Activated naive CD8-positive, alpha-beta T cell treated with anti-CD3 and anti-CD28 coated beads for 36 hours (primary cell): ENCODE results near the gene PHTF1. TPM values are rescaled to one million over a fixed set of nuclear protein-coding genes. Genes with fewer than 3 reads are reported as not detected.

Source experiments
- DNase-seq: peaks from one replicate; pipeline ENCODE4 v3.0.0; 2021
- H3K27ac Mint-ChIP-seq: one replicate; pipeline ENCODE4 v1.8.0; 2022; ENCODE audit warnings: mild to moderate bottlenecking, moderate library complexity, mixed read lengths
- H3K27me3 Mint-ChIP-seq: one replicate; pipeline ENCODE4 v1.8.0; 2022; ENCODE audit warnings: mild to moderate bottlenecking, mixed read lengths
- H3K36me3 Mint-ChIP-seq: one replicate; pipeline ENCODE4 v1.8.0; 2021; ENCODE audit warnings: mild to moderate bottlenecking, mixed read lengths
- H3K4me1 Mint-ChIP-seq: one replicate; pipeline ENCODE4 v1.8.0; 2021; ENCODE audit warnings: mixed read lengths
- H3K4me3 Mint-ChIP-seq: one replicate; pipeline ENCODE4 v1.8.0; 2022; ENCODE audit warnings: mild to moderate bottlenecking, moderate library complexity, mixed read lengths
- H3K9me3 Mint-ChIP-seq: one replicate; pipeline ENCODE4 v1.8.0; 2022; ENCODE audit warnings: mixed read lengths
- total RNA-seq, 2 experiments: library from RNA; stranded (reverse); gene quantifications; one replicate each; pipeline ENCODE4 v1.2.3, GENCODE V29; 2021

PHTF1 gene
- 10 to 100 TPM; 14.5 to 17.2 TPM for total RNA-seq

DNA sequence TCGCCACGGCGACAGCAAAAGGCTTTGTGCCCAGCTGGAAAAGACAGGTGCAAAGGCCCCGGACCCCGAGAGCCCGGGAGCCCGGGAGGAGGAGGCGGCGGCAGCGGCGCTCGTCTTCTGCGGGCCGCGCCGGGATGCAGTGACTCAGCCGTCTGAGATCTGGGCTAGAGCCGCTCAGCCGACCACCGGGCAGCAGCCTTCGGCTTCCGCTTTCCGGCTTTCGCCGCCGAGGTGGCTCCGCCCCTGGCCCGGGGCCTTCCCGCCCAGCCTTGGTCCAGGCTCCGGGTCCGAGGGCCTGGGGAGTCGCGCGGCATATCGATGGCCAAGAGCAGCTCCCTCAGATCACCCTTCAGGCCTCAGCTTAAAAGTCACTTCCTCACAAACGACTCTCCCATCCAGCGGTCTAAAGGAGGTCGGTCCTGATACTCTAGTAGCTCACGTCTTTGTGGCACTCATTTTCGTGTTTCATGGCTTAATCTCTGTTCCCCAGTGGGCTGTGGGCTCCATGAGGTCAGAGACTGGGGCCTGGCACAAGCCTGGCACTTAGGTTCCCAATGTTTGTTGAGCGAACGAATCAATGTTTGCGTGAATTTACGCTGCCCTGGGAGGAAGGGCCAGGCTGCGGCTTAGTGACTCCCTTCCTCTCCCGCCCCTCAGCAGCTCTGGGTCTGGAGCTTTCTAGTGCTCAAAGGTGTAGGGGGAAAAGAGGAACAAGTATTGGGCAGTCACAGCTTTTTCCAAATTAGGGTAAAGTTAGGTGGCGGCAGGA, at the start of gene PHTF1:
TSS of gene PHTF1 (minus strand) at position 154 of the 769 bp plus-strand sequence. CDS start 783 bp downstream, outside the sequence.
- H3K36me3 Mint-ChIP-seq = peaks cover 19% of the 10 kb centered on the region
- H3K9me3 Mint-ChIP-seq = no peaks in the 10 kb centered on the region
- peaks cover 19% of the 10 kb centered on the region for H3K4me1 Mint-ChIP-seq
- H3K4me3 Mint-ChIP-seq = peak within 1 kb of the TSS; percentile 91
- no peaks in the 10 kb centered on the region for H3K27me3 Mint-ChIP-seq
- H3K27ac Mint-ChIP-seq = peak within 1 kb of the TSS; percentile 96
- DNase-seq = peak; percentile 72

DNA sequence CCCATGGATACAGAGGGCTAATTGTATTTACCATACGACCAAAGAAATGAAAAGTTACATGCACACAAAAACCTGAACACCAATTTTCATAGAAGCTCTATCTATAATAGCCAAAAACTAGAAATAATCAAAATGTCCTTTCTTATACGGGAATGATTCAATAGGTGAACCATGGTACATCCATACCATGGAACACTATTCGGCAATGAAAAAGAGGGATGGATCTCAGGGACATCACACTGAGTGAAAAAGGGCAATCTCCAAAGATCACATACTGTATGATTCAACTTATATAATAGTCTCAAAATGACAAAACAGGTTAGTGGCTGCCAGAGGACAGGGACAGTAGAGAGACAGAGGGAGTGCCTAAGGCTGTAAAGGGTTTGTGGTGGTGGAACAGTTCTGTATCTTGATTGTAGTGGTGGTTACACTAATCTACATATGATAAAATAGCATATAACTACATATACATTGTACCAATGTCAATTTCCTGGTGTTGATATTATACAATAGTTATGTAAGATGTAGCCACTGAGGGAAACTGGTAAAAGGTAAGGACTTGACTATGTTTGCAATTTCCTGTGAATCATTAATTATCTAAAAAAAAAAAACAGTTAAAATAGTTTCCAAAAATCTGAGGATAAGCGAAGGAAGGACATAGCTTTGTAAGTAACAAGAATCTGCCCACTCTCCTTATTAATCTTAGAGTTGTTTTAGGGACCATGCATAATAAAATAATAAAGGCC, 49.3 kb upstream of the PHTF1 start:
- Mint-ChIP-seq H3K4me1 (peaks cover 50% of the 10 kb centered on the region), H3K9me3 (no peaks in the 10 kb centered on the region), H3K27me3 (no peaks in the 10 kb centered on the region), H3K4me3 (peak overlapping the region; percentile 43), H3K36me3 (peaks cover 29% of the 10 kb centered on the region), H3K27ac (no peak overlapping the region)
- no peak for DNase-seq

DNA sequence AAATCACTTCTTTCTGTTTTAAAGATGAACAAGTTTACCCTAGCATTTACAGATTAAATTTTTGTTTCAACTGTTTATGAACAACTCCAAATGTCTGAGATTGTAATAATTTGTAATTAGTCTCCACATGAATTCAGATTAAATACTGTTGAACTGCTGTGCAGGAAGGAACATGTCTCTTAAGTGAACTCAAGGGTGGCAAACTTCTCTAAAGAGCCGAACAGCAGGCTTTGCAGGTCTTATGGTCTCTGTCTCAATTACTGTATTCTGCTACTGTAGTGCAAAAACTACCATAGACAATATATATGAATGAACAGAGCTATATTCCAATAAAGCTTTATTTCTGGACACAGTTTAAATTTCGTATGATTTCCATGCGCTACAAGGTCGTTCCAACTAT, 46.4 kb upstream of the PHTF1 start:
- H3K4me1 Mint-ChIP-seq = peaks cover 68% of the 10 kb centered on the region
- H3K9me3 Mint-ChIP-seq = no peaks in the 10 kb centered on the region
- no peak overlapping the region for H3K4me3 Mint-ChIP-seq
- no peaks in the 10 kb centered on the region for H3K27me3 Mint-ChIP-seq
- peaks cover 24% of the 10 kb centered on the region for H3K36me3 Mint-ChIP-seq
- no peak for DNase-seq
- no peak overlapping the region for H3K27ac Mint-ChIP-seq

DNA sequence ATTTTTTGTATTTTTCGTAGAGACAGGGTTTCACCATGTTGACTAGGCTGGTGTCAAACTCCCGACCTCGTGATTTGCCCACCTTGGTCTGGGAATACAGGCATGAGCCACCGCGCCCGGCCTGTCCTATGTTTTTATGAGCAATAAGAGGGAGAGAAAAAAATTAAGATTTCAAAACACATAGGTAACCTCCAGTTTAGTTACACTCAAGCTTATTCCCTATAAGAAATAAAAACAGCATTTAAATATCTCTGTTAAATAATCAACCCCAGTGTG, 45.9 kb upstream of the PHTF1 start:
- H3K9me3 Mint-ChIP-seq = no peaks in the 10 kb centered on the region
- H3K27me3 Mint-ChIP-seq = no peaks in the 10 kb centered on the region
- H3K4me3 Mint-ChIP-seq = no peak overlapping the region
- no peak for DNase-seq
- H3K27ac Mint-ChIP-seq = peak overlapping the region; percentile 68
- H3K4me1 Mint-ChIP-seq = peaks cover 70% of the 10 kb centered on the region
- peaks cover 24% of the 10 kb centered on the region for H3K36me3 Mint-ChIP-seq

DNA sequence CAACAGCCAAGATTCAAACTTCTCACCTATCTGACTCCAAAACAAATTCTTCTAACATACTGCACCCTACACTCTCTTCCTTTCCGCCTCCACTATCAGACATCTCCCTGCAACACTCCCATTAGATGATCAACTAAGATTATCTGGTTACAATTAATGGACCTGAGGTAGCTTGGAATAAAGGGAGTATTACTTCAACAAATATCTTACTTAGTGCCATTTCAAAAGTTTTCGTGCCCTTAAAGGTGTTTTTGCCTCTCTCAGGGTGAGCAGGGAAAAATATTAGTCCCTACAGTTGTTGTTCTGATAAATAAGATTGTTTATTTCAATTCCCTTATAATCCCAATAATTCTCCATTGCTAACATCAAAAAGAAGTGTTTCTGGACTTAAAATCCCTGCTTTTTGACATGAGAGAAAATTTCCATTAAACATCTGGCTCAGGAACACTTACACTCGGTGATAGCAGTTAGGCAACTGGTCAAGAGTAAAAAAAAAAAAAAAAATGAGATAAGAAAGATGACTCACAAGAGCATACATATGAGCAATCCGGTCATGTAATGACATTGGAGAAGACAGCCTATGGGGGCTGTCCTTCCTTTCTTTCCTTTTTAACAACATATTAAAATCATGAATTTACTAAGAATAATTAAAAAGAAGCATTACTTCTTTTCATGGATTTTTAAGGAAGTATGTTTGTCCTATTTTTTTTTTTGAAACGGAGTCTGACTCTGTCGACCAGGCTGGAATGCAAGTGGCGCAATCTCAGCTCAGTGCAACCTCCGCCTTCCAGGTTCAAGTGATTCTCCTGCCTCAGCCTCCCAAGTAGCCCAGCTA, 45.4 kb upstream of the PHTF1 start:
- Mint-ChIP-seq H3K4me3 (no peak overlapping the region), H3K4me1 (peaks cover 68% of the 10 kb centered on the region), H3K9me3 (no peaks in the 10 kb centered on the region), H3K36me3 (peaks cover 24% of the 10 kb centered on the region), H3K27me3 (no peaks in the 10 kb centered on the region), H3K27ac (peak overlapping the region; percentile 68)
- no peak for DNase-seq

DNA sequence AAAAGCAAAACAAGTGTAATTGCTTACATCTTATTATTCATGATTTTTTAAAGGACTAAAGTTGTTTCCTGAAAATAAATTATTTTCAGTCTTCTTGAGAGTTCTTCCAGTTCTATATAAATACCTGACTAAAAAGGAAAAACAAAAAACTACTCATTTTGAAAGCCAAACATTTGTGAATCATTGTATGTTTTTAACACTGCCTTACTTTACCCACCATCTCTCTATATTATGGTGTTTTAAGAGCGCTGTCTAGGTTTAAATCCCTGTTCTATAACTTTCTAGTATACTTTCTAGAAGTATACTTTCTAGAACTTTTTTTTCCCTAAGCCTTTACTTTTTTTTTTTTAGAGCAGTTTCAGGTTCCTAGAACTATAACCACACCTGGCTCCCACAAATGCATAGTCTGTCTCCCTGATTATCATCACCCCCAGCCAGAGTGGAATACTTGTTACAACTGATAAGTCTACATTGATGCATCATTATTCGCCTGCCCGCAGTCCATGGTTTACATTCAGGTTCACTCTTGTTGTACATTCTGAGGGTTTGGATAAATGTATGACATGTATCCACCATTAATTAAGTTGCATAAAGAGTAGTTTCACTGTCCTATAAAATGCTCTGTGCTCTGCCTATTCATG, 43.2 kb upstream of the PHTF1 start:
- Mint-ChIP-seq H3K9me3 (no peaks in the 10 kb centered on the region), H3K4me3 (no peak overlapping the region), H3K27ac (peak overlapping the region; percentile 20), H3K4me1 (peaks cover 68% of the 10 kb centered on the region), H3K36me3 (peaks cover 25% of the 10 kb centered on the region), H3K27me3 (no peaks in the 10 kb centered on the region)
- no peak for DNase-seq

DNA sequence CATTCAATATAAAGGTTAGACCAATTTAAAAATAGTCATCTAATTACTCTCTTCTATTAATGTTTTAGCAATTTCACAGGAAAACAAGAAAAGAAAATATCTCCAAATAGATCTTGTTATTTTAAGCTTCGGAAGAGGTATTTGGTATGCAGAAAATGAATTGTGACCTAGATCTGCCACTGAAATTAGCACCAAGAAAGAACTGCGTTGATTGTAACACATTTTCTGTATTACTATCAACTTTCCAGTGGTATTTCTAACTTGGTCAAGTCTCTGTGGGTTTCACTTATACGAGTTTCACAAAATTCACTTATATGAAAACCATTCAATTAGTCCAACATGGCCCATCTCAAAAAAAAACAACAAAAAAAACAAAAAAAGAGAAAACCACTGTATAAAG, 41.2 kb upstream of the PHTF1 start:
- no peaks in the 10 kb centered on the region for H3K9me3 Mint-ChIP-seq
- H3K27ac Mint-ChIP-seq = no peak overlapping the region
- no peaks in the 10 kb centered on the region for H3K27me3 Mint-ChIP-seq
- DNase-seq = no peak
- no peak overlapping the region for H3K4me3 Mint-ChIP-seq
- peaks cover 22% of the 10 kb centered on the region for H3K36me3 Mint-ChIP-seq
- peaks cover 70% of the 10 kb centered on the region for H3K4me1 Mint-ChIP-seq

DNA sequence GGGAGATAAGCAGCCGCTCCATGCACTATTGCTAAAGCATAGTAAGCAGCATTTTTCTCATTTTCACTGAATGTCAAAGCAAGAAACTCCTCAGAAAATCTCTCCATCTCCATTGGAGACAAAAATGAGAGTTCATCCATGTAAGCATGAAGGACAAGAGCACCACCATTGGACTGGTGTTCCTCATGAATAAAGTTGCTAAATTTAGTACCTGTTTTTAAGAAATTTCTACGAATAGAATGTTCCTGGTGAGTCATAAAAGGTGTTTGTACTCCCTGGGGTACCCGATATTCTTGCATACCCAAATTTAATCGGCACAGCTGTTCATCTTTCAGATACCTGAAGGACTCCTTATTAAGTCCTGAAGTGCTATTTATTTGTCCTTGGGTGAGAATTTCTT, 38.2 kb upstream of the PHTF1 start:
- H3K4me3 Mint-ChIP-seq = no peak overlapping the region
- H3K27ac Mint-ChIP-seq = peak overlapping the region; percentile 34
- peaks cover 37% of the 10 kb centered on the region for H3K36me3 Mint-ChIP-seq
- peaks cover 65% of the 10 kb centered on the region for H3K4me1 Mint-ChIP-seq
- peaks cover 3% of the 10 kb centered on the region for H3K9me3 Mint-ChIP-seq
- DNase-seq = no peak
- H3K27me3 Mint-ChIP-seq = no peaks in the 10 kb centered on the region

DNA sequence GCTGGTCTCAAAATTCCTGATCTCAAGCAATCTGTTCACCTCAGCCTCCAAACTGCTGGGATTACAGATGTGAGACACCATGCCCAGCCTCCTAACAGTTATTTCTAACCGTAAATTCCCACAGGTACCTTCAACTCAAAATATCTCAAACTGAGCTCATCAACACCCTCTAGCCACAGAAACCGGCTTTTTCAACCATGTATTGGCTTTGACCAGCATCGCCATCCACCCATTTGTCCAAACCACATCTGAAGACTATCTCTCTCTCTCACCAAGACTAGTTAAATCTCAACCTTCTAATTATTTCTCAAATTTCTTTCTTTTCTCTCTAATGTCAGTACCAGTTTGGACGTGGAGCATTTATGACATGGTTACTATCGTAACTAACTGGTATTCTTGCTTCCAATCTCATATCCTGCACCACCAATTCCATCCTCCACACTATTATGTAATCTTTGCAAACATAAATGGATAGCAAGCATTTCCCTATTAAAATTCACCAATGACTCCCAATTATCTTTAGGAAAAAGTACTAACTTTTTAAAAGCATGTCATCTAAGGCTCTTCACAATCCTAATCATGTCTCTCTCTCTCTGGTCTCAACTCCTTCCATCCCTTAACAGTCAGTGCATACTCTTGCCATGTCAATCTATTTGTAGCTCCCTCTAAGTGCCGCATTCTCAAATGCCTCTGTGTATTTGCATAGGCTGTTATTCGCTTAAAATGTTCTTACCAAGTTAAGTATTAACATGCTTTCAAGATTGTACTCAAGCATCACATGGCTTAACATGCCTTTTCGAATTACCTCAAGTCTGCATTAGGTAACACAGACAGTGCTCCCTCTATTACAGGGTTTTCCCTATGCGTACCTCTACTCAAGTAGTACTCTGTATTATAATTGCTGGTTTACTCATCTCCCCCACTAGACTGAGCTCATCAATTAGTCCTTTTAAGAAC, 34.9 kb upstream of the PHTF1 start:
- no peaks in the 10 kb centered on the region for H3K27me3 Mint-ChIP-seq
- peak overlapping the region; percentile 22 for H3K27ac Mint-ChIP-seq
- peaks cover 57% of the 10 kb centered on the region for H3K36me3 Mint-ChIP-seq
- peaks cover 59% of the 10 kb centered on the region for H3K4me1 Mint-ChIP-seq
- H3K9me3 Mint-ChIP-seq = peaks cover 3% of the 10 kb centered on the region
- no peak overlapping the region for H3K4me3 Mint-ChIP-seq
- DNase-seq = no peak

DNA sequence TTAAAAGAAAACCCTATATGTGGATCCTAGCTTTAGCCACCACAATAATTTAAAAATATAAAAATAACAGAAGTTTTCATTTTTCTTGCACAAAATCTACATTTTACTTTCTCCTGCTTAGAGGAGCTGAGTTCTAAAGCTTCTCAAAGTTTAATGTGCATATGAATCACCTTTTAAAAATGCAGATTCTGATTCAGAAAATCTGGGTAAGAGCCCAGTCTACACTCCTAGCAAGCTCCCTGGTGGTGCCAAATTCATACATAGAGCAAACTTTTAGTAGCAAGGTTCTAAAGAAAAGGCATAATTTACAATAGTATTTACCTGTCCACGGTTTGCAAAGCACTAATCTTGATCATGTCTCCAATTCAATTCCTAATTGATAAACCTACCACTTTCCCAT, 33.7 kb upstream of the PHTF1 start:
- peaks cover 61% of the 10 kb centered on the region for H3K4me1 Mint-ChIP-seq
- DNase-seq = no peak
- H3K9me3 Mint-ChIP-seq = peaks cover 3% of the 10 kb centered on the region
- H3K27ac Mint-ChIP-seq = peak overlapping the region; percentile 2
- peaks cover 61% of the 10 kb centered on the region for H3K36me3 Mint-ChIP-seq
- no peak overlapping the region for H3K4me3 Mint-ChIP-seq
- H3K27me3 Mint-ChIP-seq = no peaks in the 10 kb centered on the region

DNA sequence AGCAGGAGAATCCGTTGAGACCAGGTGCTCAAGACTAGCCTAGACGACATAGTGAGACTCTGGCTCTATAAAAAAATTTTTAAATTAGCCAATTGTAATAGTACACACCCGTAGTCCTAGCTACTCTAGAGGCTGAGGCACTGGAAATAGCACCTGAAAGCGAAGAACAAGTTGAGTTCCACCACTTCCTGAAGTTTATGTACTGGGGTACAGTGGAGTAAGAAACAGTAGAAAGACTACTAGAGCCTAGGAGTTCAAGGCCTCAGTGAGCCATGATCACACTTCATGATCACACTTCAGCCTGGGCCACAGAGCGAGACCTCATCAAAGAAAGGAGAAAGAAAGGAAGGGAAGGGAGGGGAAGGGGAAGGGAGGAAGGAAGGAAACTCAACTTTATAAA, 33.2 kb upstream of the PHTF1 start:
- Mint-ChIP-seq H3K4me1 (peaks cover 61% of the 10 kb centered on the region), H3K4me3 (no peak overlapping the region), H3K9me3 (peaks cover 3% of the 10 kb centered on the region), H3K27ac (peak overlapping the region; percentile 79), H3K27me3 (no peaks in the 10 kb centered on the region), H3K36me3 (peaks cover 58% of the 10 kb centered on the region)
- no peak for DNase-seq

DNA sequence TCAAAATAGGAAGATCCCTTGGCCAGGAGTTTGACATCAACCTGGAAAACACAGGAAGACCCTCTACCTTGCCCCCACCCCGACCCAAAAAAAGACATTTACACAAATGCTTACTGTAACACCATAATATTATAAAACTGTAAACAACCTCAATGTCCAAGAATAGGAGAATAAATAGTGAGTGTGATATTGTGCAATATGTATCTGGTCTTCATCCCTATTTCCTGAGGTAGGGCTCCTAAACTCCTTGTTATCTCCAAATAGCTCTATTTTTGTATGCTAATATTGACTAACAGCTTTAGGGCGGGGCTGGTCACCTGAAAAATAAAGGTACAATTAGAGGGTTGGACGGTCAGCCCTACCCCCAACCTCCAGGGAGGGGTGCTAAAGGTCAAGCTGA, 29.5 kb upstream of the PHTF1 start:
- Mint-ChIP-seq H3K36me3 (peaks cover 51% of the 10 kb centered on the region), H3K9me3 (no peaks in the 10 kb centered on the region), H3K4me1 (peaks cover 66% of the 10 kb centered on the region), H3K4me3 (no peak overlapping the region), H3K27ac (no peak overlapping the region), H3K27me3 (no peaks in the 10 kb centered on the region)
- no peak for DNase-seq

DNA sequence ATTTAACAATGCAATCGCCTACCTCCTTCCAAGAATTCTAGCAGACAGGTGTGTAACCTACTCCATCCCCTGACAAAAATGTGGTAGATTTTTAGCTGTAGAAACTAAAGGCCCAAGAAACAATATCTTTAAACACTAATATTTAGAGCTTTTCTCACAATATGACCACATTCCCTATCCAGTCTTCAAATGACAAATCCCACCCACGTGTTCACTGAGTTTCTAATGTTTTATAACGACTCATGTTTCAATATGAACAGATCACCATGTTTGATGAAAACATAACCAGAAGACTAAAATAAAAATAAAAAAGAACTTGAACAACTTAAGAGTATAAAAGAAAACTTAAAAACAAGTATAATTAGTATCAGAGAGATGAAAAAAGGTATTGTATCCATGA, 28.4 kb upstream of the PHTF1 start:
- Mint-ChIP-seq H3K9me3 (no peaks in the 10 kb centered on the region), H3K4me1 (peaks cover 70% of the 10 kb centered on the region), H3K27me3 (no peaks in the 10 kb centered on the region), H3K36me3 (peaks cover 45% of the 10 kb centered on the region), H3K27ac (peak overlapping the region; percentile 74), H3K4me3 (no peak overlapping the region)
- no peak for DNase-seq

DNA sequence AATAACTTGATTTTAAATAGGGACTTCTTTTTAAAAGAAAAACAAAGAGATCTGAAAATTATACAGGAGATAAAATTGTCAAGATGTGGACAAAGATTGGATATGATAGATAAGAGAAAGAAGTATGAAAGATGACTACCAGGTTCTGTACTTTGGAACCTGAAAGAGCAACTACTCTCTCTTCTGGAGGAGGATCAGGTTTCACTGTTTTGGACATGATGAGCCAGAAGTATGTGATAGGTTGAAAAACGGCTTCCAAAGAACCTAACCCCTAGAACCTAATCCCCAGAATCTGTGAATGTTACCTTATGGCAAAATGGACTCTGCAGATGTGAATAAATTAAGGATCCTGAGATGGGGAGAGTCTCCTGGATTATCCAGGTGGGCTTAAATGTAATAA, 26.8 kb upstream of the PHTF1 start:
- H3K4me3 Mint-ChIP-seq = no peak overlapping the region
- DNase-seq = no peak
- H3K27me3 Mint-ChIP-seq = no peaks in the 10 kb centered on the region
- H3K36me3 Mint-ChIP-seq = peaks cover 40% of the 10 kb centered on the region
- peak overlapping the region; percentile 64 for H3K27ac Mint-ChIP-seq
- H3K4me1 Mint-ChIP-seq = peaks cover 63% of the 10 kb centered on the region
- H3K9me3 Mint-ChIP-seq = no peaks in the 10 kb centered on the region
